H1 (cell line): ENCODE measurements around the gene OLFML2A. TPM values are rescaled to one million over a fixed set of nuclear protein-coding genes. Genes with fewer than 3 reads are reported as not detected.

ENCODE experiments used
- BACH1 ChIP-seq: IDR thresholded peaks from 2 replicates; pipeline ENCODE4 v1.6.1; 2012; ENCODE audit warnings: low read length, improper control_type of control experiment
- EGR1 ChIP-seq: IDR thresholded peaks from 2 replicates; pipeline ENCODE4 v1.6.1; 2011; ENCODE audit warnings: low read depth, low read length, borderline replicate concordance
- NRF1 ChIP-seq: IDR thresholded peaks from 2 replicates; pipeline ENCODE4 v1.6.1; 2011; ENCODE audit warnings: mild to moderate bottlenecking, low read depth, low read length, improper control_type of control experiment
- SAP30 ChIP-seq: fragments of 300-600 bp; sonication (generic); IDR thresholded peaks from 2 replicates; pipeline ENCODE4 v1.7.1; 2012; ENCODE audit warnings: low read length, moderate library complexity, mild to moderate bottlenecking, inconsistent platforms; ENCODE audit not compliant: insufficient read depth, insufficient replicate concordance
- TEAD4 ChIP-seq: IDR thresholded peaks from 2 replicates; pipeline ENCODE4 v1.6.1; 2012; ENCODE audit warnings: low read depth, low read length, inconsistent platforms, mixed read lengths
- polyA plus RNA-seq, 7 experiments: library from polyadenylated mRNA; depleted of rRNA in 3 of 7; stranded (reverse) in 5 of 7; unstranded in 2 of 7; fragments of >200 nt in 5 of 7; fragments of 200-250 nt in 2 of 7; gene quantifications; 1 replicate in 5 of 7; 2 replicates in 1 of 7; 4 replicates in 1 of 7; pipeline versions ENCODE4 v1.2.1 to v1.2.3, GENCODE V29; 2011 to 2013; ENCODE audit warnings: missing spikeins in 2 of 7, mixed read lengths in 2 of 7
- total RNA-seq: library from RNA; stranded (reverse); fragmentation: NEBNext Ultra II Directional; extraction: Animal tissue kit (Norgen Biotek cat#: 25700); gene quantifications from 2 replicates; pipeline ENCODE4 v1.2.1, GENCODE V29; 2021
- TF ChIP-seq, protein P1 (sequence below): IDR thresholded peaks from 2 replicates; pipeline ENCODE4 v1.6.1; 2011; ENCODE audit warnings: low read length, improper control_type of control experiment
- TF ChIP-seq, protein P2 (sequence below): IDR thresholded peaks from 2 replicates; pipeline ENCODE4 v1.6.1; 2011; ENCODE audit warnings: low read depth, mild to moderate bottlenecking, low read length; ENCODE audit not compliant: insufficient read depth

Gene OLFML2A
- total and polyA plus RNA-seq, 2 of the 8 experiments (the other 6 are each of a cell fraction or from before 2014, with no cell fraction given), result 7.8 to 11.5 TPM

DNA sequence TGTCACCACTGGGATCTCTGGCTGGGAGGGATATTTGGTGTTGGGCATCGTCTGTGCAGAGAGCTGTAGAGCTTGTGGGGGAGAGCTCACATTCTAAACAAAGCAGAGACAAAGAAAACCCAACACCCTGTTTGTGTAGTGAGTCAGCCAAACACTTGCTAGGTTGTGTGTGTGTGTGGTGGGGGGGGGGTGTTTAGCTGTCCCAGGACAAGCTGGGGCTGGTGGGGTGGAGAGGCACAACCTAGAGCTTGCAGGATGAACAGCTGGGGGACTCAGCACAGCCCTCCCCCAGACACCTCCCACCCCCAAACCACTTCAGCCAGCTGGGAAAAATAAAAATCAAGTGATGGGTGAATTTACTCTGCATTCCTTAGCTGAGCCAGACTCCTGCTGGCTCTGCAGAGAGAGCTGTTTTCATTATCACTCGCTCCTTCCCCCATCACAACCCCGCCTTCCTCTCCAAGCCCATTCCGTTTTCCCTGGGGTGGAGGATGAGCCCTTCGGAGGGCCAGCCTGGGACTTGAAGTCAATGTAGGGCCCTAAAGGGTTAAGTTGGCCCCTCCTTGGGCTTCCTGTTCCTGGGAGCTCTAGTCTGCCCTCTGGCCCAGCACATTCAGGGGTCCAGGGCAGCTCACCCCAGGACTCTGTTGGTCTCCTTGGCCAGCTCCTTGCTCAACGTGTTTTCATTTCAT lies 2.6 kb downstream of the OLFML2A start (continued):
- TF ChIP-seq, protein P1, sequence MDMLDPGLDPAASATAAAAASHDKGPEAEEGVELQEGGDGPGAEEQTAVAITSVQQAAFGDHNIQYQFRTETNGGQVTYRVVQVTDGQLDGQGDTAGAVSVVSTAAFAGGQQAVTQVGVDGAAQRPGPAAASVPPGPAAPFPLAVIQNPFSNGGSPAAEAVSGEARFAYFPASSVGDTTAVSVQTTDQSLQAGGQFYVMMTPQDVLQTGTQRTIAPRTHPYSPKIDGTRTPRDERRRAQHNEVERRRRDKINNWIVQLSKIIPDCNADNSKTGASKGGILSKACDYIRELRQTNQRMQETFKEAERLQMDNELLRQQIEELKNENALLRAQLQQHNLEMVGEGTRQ, result no peak
- 0 out of 2 replicates have a peak, but pooled peaks have one; percentile 3 for TF ChIP-seq TEAD4
- TF ChIP-seq, protein P2, sequence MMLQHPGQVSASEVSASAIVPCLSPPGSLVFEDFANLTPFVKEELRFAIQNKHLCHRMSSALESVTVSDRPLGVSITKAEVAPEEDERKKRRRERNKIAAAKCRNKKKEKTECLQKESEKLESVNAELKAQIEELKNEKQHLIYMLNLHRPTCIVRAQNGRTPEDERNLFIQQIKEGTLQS, result no peak
- no peak for TF ChIP-seq EGR1
- TF ChIP-seq NRF1, result no peak
- TF ChIP-seq SAP30, result no peak
- TF ChIP-seq BACH1, result no peak
